BJ (cell line): ENCODE measurements around the gene PCK2. TPM values are rescaled to one million over a fixed set of nuclear protein-coding genes. Genes with fewer than 3 reads are reported as not detected.

Experiments
- CTCF ChIA-PET: fragments of 350-600 bp; formaldehyde crosslinking; extraction: SDS; loops from one replicate; lab custom pipeline; 2021; ENCODE audit warnings: antibody characterized with exemption, inconsistent platforms; lab: Yijun Ruan, JAX
- POLR2A ChIA-PET: fragments of 300-600 bp; sonication (Branson Sonifier 250); formaldehyde crosslinking; extraction: SDS; loops from one replicate; lab custom pipeline; 2021; ENCODE audit warnings: antibody characterized with exemption; lab: Charles Lee
- DNase-seq: peaks from one replicate; pipeline ENCODE4 v3.0.0-alpha.2; 2011; ENCODE audit warnings: low read depth
- H3K27me3 ChIP-seq: 2 replicates; pipeline ENCODE4 v1.6.0; 2011; ENCODE audit warnings: low read length; ENCODE audit not compliant: control insufficient read depth, insufficient read depth
- H3K36me3 ChIP-seq: 2 replicates; pipeline ENCODE4 v1.5.1; 2011; ENCODE audit warnings: low read length; ENCODE audit not compliant: control insufficient read depth, insufficient read depth
- H3K4me3 ChIP-seq: 2 replicates; pipeline ENCODE4 v1.5.1; 2011; ENCODE audit warnings: low read depth, mild to moderate bottlenecking, control low read depth, low read length
- CTCF ChIP-seq: IDR thresholded peaks from 2 replicates; pipeline ENCODE4 v1.5.1; 2011; ENCODE audit warnings: low read depth, mild to moderate bottlenecking, control low read depth, inconsistent platforms, low read length, moderate library complexity; ENCODE audit not compliant: insufficient read depth
- polyA plus RNA-seq: library from polyadenylated mRNA; depleted of rRNA; stranded (reverse); fragments of >200 nt; gene quantifications from 2 replicates; pipeline ENCODE4 v1.2.3, GENCODE V29; 2011

The PCK2 gene
- polyA plus RNA-seq, 1 experiment, result 227 TPM

- CTCF ChIA-PET, result interaction anchor here (2.3 to 13.0 kb wide), 2 partner anchors 8 to 41 kb away, joined by 6 to 136 read pairs; no protein-coding TSS in a partner anchor
- no peak for DNase-seq
- Histone ChIP-seq H3K4me3 (no peak overlapping the region), H3K36me3 (peaks cover 42% of the 10 kb centered on the region), H3K27me3 (no peaks in the 10 kb centered on the region)
- POLR2A ChIA-PET, result no interaction called here
- TF ChIP-seq CTCF, result no peak
Measured at GRCh38 chr14:24098927-24099813, 5.1 kb downstream of the PCK2 start.

GRCh38 chr14:24100197-24100981, 6.3 kb downstream of the PCK2 start:
- DNase-seq, result no peak
- Histone ChIP-seq H3K36me3 (peaks cover 42% of the 10 kb centered on the region), H3K27me3 (no peaks in the 10 kb centered on the region), H3K4me3 (no peak overlapping the region)
- TF ChIP-seq CTCF, result no peak
- POLR2A ChIA-PET, result no interaction called here
- CTCF ChIA-PET, result interaction anchor here (1.2 to 13.0 kb wide), 3 partner anchors 7 to 42 kb away, joined by 4 to 136 read pairs (median 6); no protein-coding TSS in a partner anchor

- POLR2A ChIA-PET, result no interaction called here
- CTCF ChIA-PET, result interaction anchor here (1.2 to 13.0 kb wide), 3 partner anchors 6 to 43 kb away, joined by 4 to 136 read pairs (median 6); no protein-coding TSS in a partner anchor
Measured at GRCh38 chr14:24100982-24101494, 6.9 kb downstream of the PCK2 start.

GRCh38 chr14:24102357-24103048, 8.4 kb downstream of the PCK2 start:
- ChIA-PET POLR2A (no interaction called here), CTCF (interaction anchor here (1.0 to 8.8 kb wide), 4 partner anchors 7 to 140 kb away, joined by 3 to 136 read pairs (median 5); partner anchors contain the start of genes PCK2 and TINF2)
- DNase-seq, result no peak
- H3K36me3 ChIP-seq, result peaks cover 37% of the 10 kb centered on the region
- no peaks in the 10 kb centered on the region for H3K27me3 ChIP-seq
- no peak overlapping the region for H3K4me3 ChIP-seq
- TF ChIP-seq CTCF, result no peak

More at GRCh38 chr14:24100982-24101494, 6.9 kb downstream of the PCK2 start:
- no peak overlapping the region for H3K4me3 ChIP-seq
- TF ChIP-seq CTCF, result no peak
- no peak for DNase-seq
- H3K27me3 ChIP-seq, result no peaks in the 10 kb centered on the region
- peaks cover 42% of the 10 kb centered on the region for H3K36me3 ChIP-seq
